ENCODE results near the gene TMEM258. TPM values are rescaled to one million over a fixed set of nuclear protein-coding genes. Genes with fewer than 3 reads are reported as not detected.

TMEM258 gene
- total RNA-seq, 1 experiment from 2014 or later, result 201 TPM

DNA sequence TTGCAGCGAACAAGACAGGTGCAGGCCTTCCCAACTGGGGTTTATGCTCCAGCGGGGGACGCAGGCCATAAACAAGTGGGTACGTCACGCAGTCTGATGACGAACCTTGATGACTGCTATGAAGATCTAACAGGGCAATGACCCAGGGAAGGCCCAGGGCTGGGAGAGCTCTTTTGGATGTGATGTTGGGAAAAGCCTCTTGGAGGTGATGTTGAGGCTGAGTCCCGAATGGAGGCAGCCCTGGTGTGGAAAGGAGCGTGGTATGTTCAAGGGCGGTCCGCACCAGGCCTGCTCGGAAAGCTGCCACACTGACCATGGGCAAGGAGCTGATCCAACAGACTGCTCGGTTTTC, 41.5 kb upstream of the TMEM258 start:
- Histone ChIP-seq H3K79me1 (ENCODE audit: insufficient read depth, low read depth, low read length, poor library complexity, severe bottlenecking) (peaks cover 4% of the 10 kb centered on the region), H3K4me2 (ENCODE audit: insufficient read depth, insufficient read length, low read length) (no peak overlapping the region), H4K91ac (ENCODE audit: insufficient read length, low read depth, low read length) (no peak overlapping the region), H2BK120ac (ENCODE audit: low read depth, low read length, poor library complexity, severe bottlenecking) (no peak overlapping the region), H3K56ac (ENCODE audit: insufficient read length, low read depth, low read length) (no peak overlapping the region), H3K23me2 (ENCODE audit: insufficient read length, low read depth, low read length, poor library complexity, severe bottlenecking) (peaks cover 9% of the 10 kb centered on the region), H3K4me1 (ENCODE audit: insufficient read depth, low read length) (peaks cover 11% of the 10 kb centered on the region; the same call in 1 of the 2 replicates), H3K27me3 (ENCODE audit: insufficient read depth, low read length) (no peaks in the 10 kb centered on the region), H2AK5ac (ENCODE audit: insufficient read length, low read length) (no peak overlapping the region), H3K9ac (ENCODE audit: extremely low read depth, insufficient read length, low read length) (no peak overlapping the region), H4K5ac (ENCODE audit: insufficient read length, low read depth, low read length) (no peak overlapping the region), H4K20me1 (ENCODE audit: control insufficient read depth, insufficient read depth, insufficient read length) (no peaks in the 10 kb centered on the region), H4K8ac (replicated peaks; ENCODE audit: insufficient read length, low read depth, low read length) (no peak overlapping the region), H2BK5ac (ENCODE audit: insufficient read length, low read length) (no peak overlapping the region), H3K9me3 (ENCODE audit: control insufficient read depth, low read depth, low read length) (no peaks in the 10 kb centered on the region), H3K79me2 (ENCODE audit: insufficient read depth, low read length) (peaks cover 37% of the 10 kb centered on the region; the same call in 1 of the 2 replicates), H3K18ac (ENCODE audit: insufficient read length, low read depth, low read length) (peak overlapping the region; percentile 13), H3K14ac (ENCODE audit: insufficient read depth, low read length) (no peak overlapping the region), H3K23ac (ENCODE audit: insufficient read length, low read depth, low read length) (no peak overlapping the region), H2BK15ac (ENCODE audit: low read depth, low read length) (no peak overlapping the region), H2AFZ (ENCODE audit: low read length) (no peak overlapping the region), H3K4ac (ENCODE audit: low read depth, low read length) (no peak overlapping the region), H2BK20ac (ENCODE audit: low read depth, low read length, poor library complexity, severe bottlenecking) (no peak overlapping the region), H3T11ph (ENCODE audit: low read length) (no peak overlapping the region), H2BK12ac (ENCODE audit: insufficient read length, low read depth, low read length) (no peak overlapping the region), H3K27ac (ENCODE audit: insufficient read length, low read depth, low read length) (peak overlapping the region; percentile 57)
- WGBS (ENCODE audit: extremely low coverage, insufficient read length, low lambda C conversion rate), result no CpG with 5 or more reads among the region's 12 CpGs
- H3K4me1 Mint-ChIP-seq, result peaks cover 58 to 63% of the 10 kb centered on the region in 2 experiments
- DNase-seq, result peak; percentile 61
- H3K9me3 Mint-ChIP-seq, result no peaks in the 10 kb centered on the region
- H3K4me3 Mint-ChIP-seq, result peak overlapping the region in 1 of 2 experiments; percentile 70; a peak in 2 of 5 replicates
- TF ChIP-seq CTCF (conservative IDR thresholded peaks at IDR 0.05), result no peak
- H3K27ac Mint-ChIP-seq, result peak overlapping the region; percentile 92 to 98 (median 96)
- peaks cover 33 to 54% (median 53%) of the 10 kb centered on the region in 3 experiments; a peak in 6 of 7 replicates for H3K36me3 Mint-ChIP-seq (ENCODE audit: insufficient read depth in 1 of 3, low read depth in 3 of 3)
- no peaks in the 10 kb centered on the region for H3K27me3 Mint-ChIP-seq (ENCODE audit: low read depth)
